ENCODE data around the gene MACROD2. TPM values are rescaled to one million over a fixed set of nuclear protein-coding genes. Genes with fewer than 3 reads are reported as not detected.

The MACROD2 gene
- total and polyA plus RNA-seq, 2 experiments from 2014 or later = 2.8 to 4.3 TPM

DNA sequence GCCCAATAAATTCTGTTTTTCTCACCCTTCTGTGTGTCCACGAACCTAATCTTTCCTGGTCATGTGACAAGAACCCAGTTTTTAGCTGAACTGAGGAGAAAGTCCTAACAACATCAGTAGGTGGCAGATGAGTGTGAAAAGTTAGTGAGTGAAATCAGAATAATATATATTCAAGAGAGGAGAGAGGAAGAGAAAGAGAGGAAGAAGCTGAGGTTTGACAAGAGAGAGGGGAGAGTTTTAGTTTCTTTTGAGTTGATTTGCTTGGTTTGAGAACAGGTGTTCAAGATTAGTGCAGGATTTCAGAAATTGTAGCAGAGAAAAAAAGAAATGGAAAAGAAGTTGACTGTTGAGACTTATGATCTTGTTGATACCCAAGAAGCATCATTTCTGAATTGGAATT lies 1272.6 kb downstream of the MACROD2 start:
- H3K4me1 ChIP-seq (ENCODE audit: insufficient read depth) = no peaks in the 10 kb centered on the region
- no peak overlapping the region for H3K4me2 ChIP-seq
- H3K27me3 ChIP-seq (ENCODE audit: insufficient read depth) = no peaks in the 10 kb centered on the region
- H3K9me2 ChIP-seq (ENCODE audit: insufficient read depth) = peaks cover 10% of the 10 kb centered on the region; the same call in 1 of the 2 replicates
- TF ChIP-seq CREB1 (CRISPR knock-in tag; IDR thresholded peaks at IDR 0.05; ENCODE audit: low read depth) (no peak), EZH2 (IDR thresholded peaks at IDR 0.05; ENCODE audit: low read depth, unreplicated experiment) (no peak), ZNF331 (CRISPR knock-in tag; IDR thresholded peaks at IDR 0.05; ENCODE audit: low read depth) (no peak), STAT1 (IDR thresholded peaks at IDR 0.05; ENCODE audit: unreplicated experiment) (no peak), NANOG (IDR thresholded peaks at IDR 0.05; ENCODE audit: borderline replicate concordance) (no peak), POLR2AphosphoS5 (IDR thresholded peaks at IDR 0.05; ENCODE audit: low read depth) (no peak), ZNF114 (CRISPR knock-in tag; IDR thresholded peaks at IDR 0.05) (no peak), EZH2phosphoT487 (IDR thresholded peaks at IDR 0.05; ENCODE audit: unreplicated experiment) (no peak)
- TF ChIP-seq, protein P1, sequence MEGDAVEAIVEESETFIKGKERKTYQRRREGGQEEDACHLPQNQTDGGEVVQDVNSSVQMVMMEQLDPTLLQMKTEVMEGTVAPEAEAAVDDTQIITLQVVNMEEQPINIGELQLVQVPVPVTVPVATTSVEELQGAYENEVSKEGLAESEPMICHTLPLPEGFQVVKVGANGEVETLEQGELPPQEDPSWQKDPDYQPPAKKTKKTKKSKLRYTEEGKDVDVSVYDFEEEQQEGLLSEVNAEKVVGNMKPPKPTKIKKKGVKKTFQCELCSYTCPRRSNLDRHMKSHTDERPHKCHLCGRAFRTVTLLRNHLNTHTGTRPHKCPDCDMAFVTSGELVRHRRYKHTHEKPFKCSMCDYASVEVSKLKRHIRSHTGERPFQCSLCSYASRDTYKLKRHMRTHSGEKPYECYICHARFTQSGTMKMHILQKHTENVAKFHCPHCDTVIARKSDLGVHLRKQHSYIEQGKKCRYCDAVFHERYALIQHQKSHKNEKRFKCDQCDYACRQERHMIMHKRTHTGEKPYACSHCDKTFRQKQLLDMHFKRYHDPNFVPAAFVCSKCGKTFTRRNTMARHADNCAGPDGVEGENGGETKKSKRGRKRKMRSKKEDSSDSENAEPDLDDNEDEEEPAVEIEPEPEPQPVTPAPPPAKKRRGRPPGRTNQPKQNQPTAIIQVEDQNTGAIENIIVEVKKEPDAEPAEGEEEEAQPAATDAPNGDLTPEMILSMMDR (conservative IDR thresholded peaks at IDR 0.05; ENCODE audit: low read depth in 2 of 2) = no peak
- TF ChIP-seq, protein P2, sequence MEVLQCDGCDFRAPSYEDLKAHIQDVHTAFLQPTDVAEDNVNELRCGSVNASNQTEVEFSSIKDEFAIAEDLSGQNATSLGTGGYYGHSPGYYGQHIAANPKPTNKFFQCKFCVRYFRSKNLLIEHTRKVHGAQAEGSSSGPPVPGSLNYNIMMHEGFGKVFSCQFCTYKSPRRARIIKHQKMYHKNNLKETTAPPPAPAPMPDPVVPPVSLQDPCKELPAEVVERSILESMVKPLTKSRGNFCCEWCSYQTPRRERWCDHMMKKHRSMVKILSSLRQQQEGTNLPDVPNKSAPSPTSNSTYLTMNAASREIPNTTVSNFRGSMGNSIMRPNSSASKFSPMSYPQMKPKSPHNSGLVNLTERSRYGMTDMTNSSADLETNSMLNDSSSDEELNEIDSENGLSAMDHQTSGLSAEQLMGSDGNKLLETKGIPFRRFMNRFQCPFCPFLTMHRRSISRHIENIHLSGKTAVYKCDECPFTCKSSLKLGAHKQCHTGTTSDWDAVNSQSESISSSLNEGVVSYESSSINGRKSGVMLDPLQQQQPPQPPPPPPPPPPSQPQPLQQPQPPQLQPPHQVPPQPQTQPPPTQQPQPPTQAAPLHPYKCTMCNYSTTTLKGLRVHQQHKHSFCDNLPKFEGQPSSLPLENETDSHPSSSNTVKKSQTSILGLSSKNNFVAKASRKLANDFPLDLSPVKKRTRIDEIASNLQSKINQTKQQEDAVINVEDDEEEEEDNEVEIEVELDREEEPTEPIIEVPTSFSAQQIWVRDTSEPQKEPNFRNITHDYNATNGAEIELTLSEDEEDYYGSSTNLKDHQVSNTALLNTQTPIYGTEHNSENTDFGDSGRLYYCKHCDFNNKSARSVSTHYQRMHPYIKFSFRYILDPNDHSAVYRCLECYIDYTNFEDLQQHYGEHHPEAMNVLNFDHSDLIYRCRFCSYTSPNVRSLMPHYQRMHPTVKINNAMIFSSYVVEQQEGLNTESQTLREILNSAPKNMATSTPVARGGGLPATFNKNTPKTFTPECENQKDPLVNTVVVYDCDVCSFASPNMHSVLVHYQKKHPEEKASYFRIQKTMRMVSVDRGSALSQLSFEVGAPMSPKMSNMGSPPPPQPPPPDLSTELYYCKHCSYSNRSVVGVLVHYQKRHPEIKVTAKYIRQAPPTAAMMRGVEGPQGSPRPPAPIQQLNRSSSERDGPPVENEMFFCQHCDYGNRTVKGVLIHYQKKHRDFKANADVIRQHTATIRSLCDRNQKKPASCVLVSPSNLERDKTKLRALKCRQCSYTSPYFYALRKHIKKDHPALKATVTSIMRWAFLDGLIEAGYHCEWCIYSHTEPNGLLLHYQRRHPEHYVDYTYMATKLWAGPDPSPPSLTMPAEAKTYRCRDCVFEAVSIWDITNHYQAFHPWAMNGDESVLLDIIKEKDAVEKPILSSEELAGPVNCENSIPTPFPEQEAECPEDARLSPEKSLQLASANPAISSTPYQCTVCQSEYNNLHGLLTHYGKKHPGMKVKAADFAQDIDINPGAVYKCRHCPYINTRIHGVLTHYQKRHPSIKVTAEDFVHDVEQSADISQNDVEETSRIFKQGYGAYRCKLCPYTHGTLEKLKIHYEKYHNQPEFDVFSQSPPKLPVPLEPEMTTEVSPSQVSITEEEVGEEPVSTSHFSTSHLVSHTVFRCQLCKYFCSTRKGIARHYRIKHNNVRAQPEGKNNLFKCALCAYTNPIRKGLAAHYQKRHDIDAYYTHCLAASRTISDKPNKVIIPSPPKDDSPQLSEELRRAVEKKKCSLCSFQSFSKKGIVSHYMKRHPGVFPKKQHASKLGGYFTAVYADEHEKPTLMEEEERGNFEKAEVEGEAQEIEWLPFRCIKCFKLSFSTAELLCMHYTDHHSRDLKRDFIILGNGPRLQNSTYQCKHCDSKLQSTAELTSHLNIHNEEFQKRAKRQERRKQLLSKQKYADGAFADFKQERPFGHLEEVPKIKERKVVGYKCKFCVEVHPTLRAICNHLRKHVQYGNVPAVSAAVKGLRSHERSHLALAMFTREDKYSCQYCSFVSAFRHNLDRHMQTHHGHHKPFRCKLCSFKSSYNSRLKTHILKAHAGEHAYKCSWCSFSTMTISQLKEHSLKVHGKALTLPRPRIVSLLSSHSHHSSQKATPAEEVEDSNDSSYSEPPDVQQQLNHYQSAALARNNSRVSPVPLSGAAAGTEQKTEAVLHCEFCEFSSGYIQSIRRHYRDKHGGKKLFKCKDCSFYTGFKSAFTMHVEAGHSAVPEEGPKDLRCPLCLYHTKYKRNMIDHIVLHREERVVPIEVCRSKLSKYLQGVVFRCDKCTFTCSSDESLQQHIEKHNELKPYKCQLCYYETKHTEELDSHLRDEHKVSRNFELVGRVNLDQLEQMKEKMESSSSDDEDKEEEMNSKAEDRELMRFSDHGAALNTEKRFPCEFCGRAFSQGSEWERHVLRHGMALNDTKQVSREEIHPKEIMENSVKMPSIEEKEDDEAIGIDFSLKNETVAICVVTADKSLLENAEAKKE (CRISPR knock-in tag; IDR thresholded peaks at IDR 0.05) = no peak
- H3K36me3 ChIP-seq (ENCODE audit: insufficient read depth) = no peaks in the 10 kb centered on the region
- no peaks in the 10 kb centered on the region for H3K27me3 Mint-ChIP-seq (ENCODE audit: insufficient read depth, low read depth, poor library complexity)
- H3K27ac ChIP-seq (ENCODE audit: low read depth) = no peak overlapping the region
- no peak overlapping the region for H3K27ac Mint-ChIP-seq
- DNase-seq (ENCODE audit: low spot score) (no peak), ATAC-seq (no peak)
- H4K20me1 ChIP-seq (replicated peaks; ENCODE audit: insufficient read depth) = no peaks in the 10 kb centered on the region
- no peaks in the 10 kb centered on the region; the same call in 2 of the 3 replicates for H3K4me1 Mint-ChIP-seq
- H3F3A ChIP-seq (replicated peaks; ENCODE audit: low read depth) = no peaks in the 10 kb centered on the region
- H2AFZ ChIP-seq = no peak overlapping the region
- peaks cover 5% of the 10 kb centered on the region; the same call in 2 of the 3 replicates for H3K9me3 Mint-ChIP-seq
- H3K4me3 ChIP-seq = no peak overlapping the region
- H3K4me3 Mint-ChIP-seq = no peak overlapping the region
- H3K79me2 ChIP-seq (replicated peaks; ENCODE audit: insufficient read depth) = no peaks in the 10 kb centered on the region
- no peaks in the 10 kb centered on the region for H3K36me3 Mint-ChIP-seq (ENCODE audit: low read depth)

All from GM23338 (cell line).